HG02678 (cell line): ENCODE results near the gene IGFLR1.

Experiments used
- ATAC-seq: cut with Tn5 transposase; IDR thresholded peaks from one replicate; pipeline ENCODE4 v1.9.1; 2021; ENCODE audit warnings: mild to moderate bottlenecking, moderate library complexity; ENCODE audit not compliant: unreplicated experiment

The IGFLR1 gene

GRCh38 chr19:35740423-35741202, 1.6 kb downstream of the IGFLR1 start:
- ATAC-seq, result peak; percentile 64

GRCh38 chr19:35740108-35740422, 2.2 kb downstream of the IGFLR1 start:
- no peak for ATAC-seq

- no peak for ATAC-seq
Measured at GRCh38 chr19:35739275-35740107, 2.8 kb downstream of the IGFLR1 start.

GRCh38 chr19:35738887-35739229, 3.4 kb downstream of the IGFLR1 start:
- no peak for ATAC-seq

- ATAC-seq, result no peak
Measured at GRCh38 chr19:35738021-35738886, 4.0 kb downstream of the IGFLR1 start.

GRCh38 chr19:35736913-35737886, 5.1 kb downstream of the IGFLR1 start:
- no peak for ATAC-seq

- ATAC-seq, result no peak
Measured at GRCh38 chr19:35734889-35735288, 7.4 kb downstream of the IGFLR1 start.

- no peak for ATAC-seq
Measured at GRCh38 chr19:35734273-35734672, 8.0 kb downstream of the IGFLR1 start.

GRCh38 chr19:35733180-35734125, 8.8 kb downstream of the IGFLR1 start:
- ATAC-seq, result no peak

- ATAC-seq, result no peak
Measured at GRCh38 chr19:35732540-35733179, 9.6 kb downstream of the IGFLR1 start.

- ATAC-seq, result no peak
Measured at GRCh38 chr19:35731779-35732405, 10.4 kb downstream of the IGFLR1 start.

- ATAC-seq, result no peak
Measured at GRCh38 chr19:35731353-35731752, 10.9 kb downstream of the IGFLR1 start.

GRCh38 chr19:35730326-35730725, 11.9 kb downstream of the IGFLR1 start:
- no peak for ATAC-seq

- ATAC-seq, result no peak
Measured at GRCh38 chr19:35729763-35730162, 12.5 kb downstream of the IGFLR1 start.

GRCh38 chr19:35729021-35729420, 13.2 kb downstream of the IGFLR1 start:
- no peak for ATAC-seq

GRCh38 chr19:35727956-35728706, 14.1 kb downstream of the IGFLR1 start:
- no peak for ATAC-seq
